Spleen (tissue), 11 donors: ENCODE measurements around the gene CCDC149. TPM values are rescaled to one million over a fixed set of nuclear protein-coding genes. Genes with fewer than 3 reads are reported as not detected.

ENCODE experiments used
- DNase-seq: peaks from one replicate; pipeline ENCODE4 v3.0.0-alpha.2; 2020
- H3K27ac ChIP-seq, 8 donors: fragments of 200-600 bp; sonication (generic) in 7 of 8; 1 replicate in 4 of 8; 2 replicates in 4 of 8; pipeline versions ENCODE4 v1.5.0 to v1.8.0; 2016 to 2021; ENCODE audit warnings: inconsistent platforms in 4 of 8, mild to moderate bottlenecking in 4 of 8, moderate library complexity in 1 of 8
- H3K27me3 ChIP-seq, 7 donors: fragments of 200-600 bp; sonication (generic) in 6 of 7; replicated peaks in 1 of 7; 1 replicate in 4 of 7; 2 replicates in 3 of 7; pipeline versions ENCODE4 v1.5.0 to v1.8.0; 2016 to 2021; ENCODE audit warnings: inconsistent platforms in 3 of 7, mild to moderate bottlenecking in 1 of 7
- H3K36me3 ChIP-seq, 6 donors: fragments of 200-600 bp; sonication (generic) in 5 of 6; 1 replicate in 4 of 6; 2 replicates in 2 of 6; pipeline versions ENCODE4 v1.5.0 to v1.8.0; 2016 to 2021; ENCODE audit warnings: inconsistent platforms in 2 of 6
- H3K4me1 ChIP-seq, 6 donors: fragments of 200-600 bp; sonication (generic) in 5 of 6; 1 replicate in 3 of 6; 2 replicates in 3 of 6; pipeline versions ENCODE4 v1.5.0 to v1.8.0; 2016 to 2021; ENCODE audit warnings: inconsistent platforms in 3 of 6
- H3K4me3 ChIP-seq, 8 donors: fragments of 200-600 bp; sonication (generic) in 7 of 8; 1 replicate in 4 of 8; 2 replicates in 4 of 8; pipeline versions ENCODE4 v1.5.0 to v1.8.0; 2016 to 2021; ENCODE audit warnings: inconsistent platforms in 4 of 8, mild to moderate bottlenecking in 4 of 8, moderate library complexity in 2 of 8
- H3K9me3 ChIP-seq, 8 donors: fragments of 200-600 bp; sonication (generic) in 7 of 8; 1 replicate in 4 of 8; 2 replicates in 4 of 8; pipeline versions ENCODE4 v1.5.0 to v1.8.0; 2016 to 2021; ENCODE audit warnings: inconsistent platforms in 4 of 8
- POLR2A ChIP-seq, 3 donors: fragments of 450-650 bp; IDR thresholded peaks; one replicate each; pipeline ENCODE4 v1.5.1; 2017; ENCODE audit warnings: antibody characterized with exemption in 3 of 3, mild to moderate bottlenecking in 1 of 3
- POLR2AphosphoS5 ChIP-seq, 3 donors: sonication (generic); formaldehyde crosslinking; IDR thresholded peaks; one replicate each; pipeline ENCODE4 v1.5.1; 2017; ENCODE audit warnings: antibody characterized with exemption in 3 of 3
- WGBS, 5 donors: extraction: QIAGEN DNeasy Blood & Tissue Kit in 3 of 5; methylation state at CpG; one replicate each; pipeline versions ENCODE4 v1.1.5 to v1.1.7; 2013 to 2018; 5-methylcytosine and 5-hydroxymethylcytosine counted together
- intact Hi-C: fragments of 100-400 bp; cut with DNase I; formaldehyde crosslinking; loops from one replicate; pipeline ENCODE4 v1.15.0; 2023; ENCODE audit warnings: low total_unique reads
- polyA plus RNA-seq, 3 donors: library from polyadenylated mRNA; stranded (reverse); fragments of 200-250 nt; gene quantifications; one replicate each; pipeline ENCODE4 v1.2.1, GENCODE V29; 2013
- total RNA-seq, 7 donors: library from RNA; depleted of rRNA in 3 of 7; stranded (reverse); fragments of >200 nt in 3 of 7; fragmentation: NEBNext Ultra II Directional in 4 of 7; extraction: Animal tissue kit (Norgen Biotek cat#: 25700) in 4 of 7; gene quantifications; one replicate each; pipeline versions ENCODE4 v1.1.0 to v1.2.1, GENCODE V29; 2016 to 2021
- TF ChIP-seq, protein P1 (sequence below), 11 experiments: fragments of 200-600 bp in 7 of 11; fragments of 450-650 bp in 4 of 11; sonication (generic) in 4 of 11; IDR thresholded peaks in 8 of 11; conservative IDR thresholded peaks in 3 of 11; 1 replicate in 7 of 11; 2 replicates in 4 of 11; pipeline versions ENCODE4 v1.4.0 to v1.8.0; 2016 to 2021; ENCODE audit warnings: antibody characterized with exemption in 11 of 11, inconsistent platforms in 4 of 11, mild to moderate bottlenecking in 1 of 11
- donor health status: healthy with polysubstance abuse.
- donor health status: DM: no; HTN: no; CAD: no; lungs with moderate emphysema.
- donor health status: DM: no; HTN: no; CAD: no.
- donor health status: Bipolar disorder and iron deficiency.
- donor health status: healthy.
- donor health status: DM: no; HTN: no; CAD: no.
- donor health status: DM: yes; HTN: yes; CAD: no.

Gene CCDC149
- total and polyA plus RNA-seq, 10 donors: 1.9 to 16.0 (median 9.8) TPM

DNA sequence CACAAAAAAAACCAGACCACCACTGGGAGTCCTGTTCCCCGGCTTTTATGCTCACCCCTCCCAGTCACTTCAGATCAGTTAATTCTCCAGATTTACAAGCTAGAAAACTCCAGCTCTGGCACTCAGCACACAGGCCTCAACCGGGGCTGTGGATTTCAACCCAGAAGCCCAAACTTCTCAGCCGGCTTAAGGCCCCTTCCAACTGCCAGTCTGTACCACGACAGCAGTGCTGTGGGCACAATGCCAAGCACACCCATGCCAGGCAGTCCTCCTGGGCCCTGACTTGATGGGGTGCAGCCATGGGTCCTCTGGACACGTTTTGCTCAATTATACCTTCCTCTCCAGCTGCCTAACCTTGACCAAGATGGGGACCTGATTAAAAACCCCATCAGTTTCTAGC is 105.2 kb downstream of the CCDC149 start:
- 71 to 87% (median 79%) methylated on average over 4 to 5 of the region's 5 CpGs for WGBS, 5 donors
- peaks cover 0 to 15% (median 6%) of the 10 kb centered on the region in 6 donors for H3K36me3 ChIP-seq

DNA sequence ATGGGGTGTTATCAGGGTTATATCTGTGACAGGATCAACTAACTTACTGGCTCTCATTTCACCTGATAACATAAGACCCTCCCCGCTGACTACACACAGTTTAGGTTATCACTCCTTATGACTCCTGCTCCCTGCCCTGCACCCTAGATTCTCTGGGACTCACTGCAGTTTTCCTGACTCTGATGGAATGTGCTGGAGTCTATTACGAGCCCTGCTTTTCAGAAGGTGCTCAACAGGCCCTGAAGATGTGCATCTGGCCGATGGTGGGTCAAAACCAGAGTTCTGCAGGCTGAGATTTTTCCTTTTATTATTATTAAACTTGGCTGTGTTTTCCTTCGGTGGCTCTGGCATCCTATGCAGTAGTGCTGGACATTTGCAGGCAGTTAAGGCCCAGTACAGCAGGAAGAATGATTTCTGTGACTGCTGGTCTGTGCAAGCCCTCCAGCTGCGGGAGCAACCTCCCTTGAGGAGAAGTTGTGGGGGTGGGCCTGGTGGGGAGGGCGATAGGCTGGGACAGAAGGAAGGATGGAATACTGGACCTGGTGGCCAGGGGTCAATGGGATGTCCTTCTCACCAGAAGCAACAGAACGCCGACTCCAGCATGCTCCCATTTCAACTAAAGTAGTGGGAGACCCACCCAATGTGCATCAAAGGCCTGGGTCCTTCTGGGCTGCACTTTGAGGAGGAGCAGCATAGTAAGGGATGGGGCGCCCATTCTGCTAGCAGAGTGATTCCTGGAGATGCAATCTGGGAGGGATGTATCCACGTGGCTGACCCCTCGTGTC is 106.4 kb downstream of the CCDC149 start:
- DNase-seq: no peak
- TF ChIP-seq, protein P1, sequence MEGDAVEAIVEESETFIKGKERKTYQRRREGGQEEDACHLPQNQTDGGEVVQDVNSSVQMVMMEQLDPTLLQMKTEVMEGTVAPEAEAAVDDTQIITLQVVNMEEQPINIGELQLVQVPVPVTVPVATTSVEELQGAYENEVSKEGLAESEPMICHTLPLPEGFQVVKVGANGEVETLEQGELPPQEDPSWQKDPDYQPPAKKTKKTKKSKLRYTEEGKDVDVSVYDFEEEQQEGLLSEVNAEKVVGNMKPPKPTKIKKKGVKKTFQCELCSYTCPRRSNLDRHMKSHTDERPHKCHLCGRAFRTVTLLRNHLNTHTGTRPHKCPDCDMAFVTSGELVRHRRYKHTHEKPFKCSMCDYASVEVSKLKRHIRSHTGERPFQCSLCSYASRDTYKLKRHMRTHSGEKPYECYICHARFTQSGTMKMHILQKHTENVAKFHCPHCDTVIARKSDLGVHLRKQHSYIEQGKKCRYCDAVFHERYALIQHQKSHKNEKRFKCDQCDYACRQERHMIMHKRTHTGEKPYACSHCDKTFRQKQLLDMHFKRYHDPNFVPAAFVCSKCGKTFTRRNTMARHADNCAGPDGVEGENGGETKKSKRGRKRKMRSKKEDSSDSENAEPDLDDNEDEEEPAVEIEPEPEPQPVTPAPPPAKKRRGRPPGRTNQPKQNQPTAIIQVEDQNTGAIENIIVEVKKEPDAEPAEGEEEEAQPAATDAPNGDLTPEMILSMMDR (IDR thresholded peaks at IDR 0.05 in 8 of 11, conservative IDR thresholded peaks at IDR 0.05 in 3 of 11): no peak
- TF ChIP-seq POLR2AphosphoS5 (IDR thresholded peaks at IDR 0.05): no peak
- no peak for TF ChIP-seq POLR2A (IDR thresholded peaks at IDR 0.05)

More for the DNA sequence above, 105.2 kb downstream of the CCDC149 start:
- H3K4me1 ChIP-seq: no peaks in the 10 kb centered on the region
- H3K4me3 ChIP-seq: no peak overlapping the region
- TF ChIP-seq POLR2A (IDR thresholded peaks at IDR 0.05): no peak
- TF ChIP-seq, protein P1 (IDR thresholded peaks at IDR 0.05 in 8 of 11, conservative IDR thresholded peaks at IDR 0.05 in 3 of 11): no peak
- no peak for TF ChIP-seq POLR2AphosphoS5 (IDR thresholded peaks at IDR 0.05)
- H3K27me3 ChIP-seq: peaks cover 0 to 2% (median 0%) of the 10 kb centered on the region in 7 donors
- H3K27ac ChIP-seq: no peak overlapping the region
- no peak for DNase-seq
- intact Hi-C loops: no loop called here
- H3K9me3 ChIP-seq: no peaks in the 10 kb centered on the region

DNA sequence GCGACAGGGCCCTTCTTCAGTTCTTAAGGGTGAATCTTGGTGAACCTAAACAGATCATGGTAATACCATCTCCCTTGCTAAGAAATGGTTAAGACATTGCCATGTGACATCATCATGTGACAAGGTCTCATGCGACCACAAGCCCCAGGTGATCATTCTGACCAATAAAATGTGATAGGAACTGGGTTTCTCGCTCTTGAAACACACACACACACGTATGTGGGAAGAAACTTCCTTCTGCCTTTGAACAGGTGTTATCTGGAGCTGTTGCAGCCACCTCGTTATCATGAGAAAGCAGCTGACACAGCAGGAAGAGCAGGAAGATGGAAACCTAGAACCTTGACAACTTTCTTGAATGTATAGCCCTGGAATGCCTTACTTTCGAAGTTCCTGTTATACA is 107.3 kb downstream of the CCDC149 start:
- Histone ChIP-seq H3K4me1 (peaks cover 0 to 7% (median 0%) of the 10 kb centered on the region in 6 donors), H3K4me3 (no peak overlapping the region), H3K36me3 (peaks cover 0 to 15% (median 6%) of the 10 kb centered on the region in 6 donors), H3K27ac (no peak overlapping the region), H3K9me3 (no peaks in the 10 kb centered on the region), H3K27me3 (peaks cover 0 to 22% (median 3%) of the 10 kb centered on the region in 7 donors)
- 38 to 54% (median 41%) methylated on average over 6 of the region's 6 CpGs for WGBS, 5 donors
- intact Hi-C loops: no loop called here
- no peak for DNase-seq
- TF ChIP-seq, protein P1 (IDR thresholded peaks at IDR 0.05 in 8 of 11, conservative IDR thresholded peaks at IDR 0.05 in 3 of 11): no peak
- TF ChIP-seq POLR2AphosphoS5 (IDR thresholded peaks at IDR 0.05): no peak
- no peak for TF ChIP-seq POLR2A (IDR thresholded peaks at IDR 0.05)

More for the DNA sequence above, 106.4 kb downstream of the CCDC149 start:
- peaks cover 0 to 14% (median 3%) of the 10 kb centered on the region in 7 donors for H3K27me3 ChIP-seq
- H3K4me1 ChIP-seq: no peaks in the 10 kb centered on the region
- no peaks in the 10 kb centered on the region for H3K9me3 ChIP-seq
- intact Hi-C loops: no loop called here
- WGBS, 5 donors: 82 to 93% (median 87%) methylated on average over 11 of the region's 11 CpGs
- H3K27ac ChIP-seq: no peak overlapping the region
- H3K4me3 ChIP-seq: no peak overlapping the region
- peaks cover 0 to 15% (median 6%) of the 10 kb centered on the region in 6 donors for H3K36me3 ChIP-seq

DNA sequence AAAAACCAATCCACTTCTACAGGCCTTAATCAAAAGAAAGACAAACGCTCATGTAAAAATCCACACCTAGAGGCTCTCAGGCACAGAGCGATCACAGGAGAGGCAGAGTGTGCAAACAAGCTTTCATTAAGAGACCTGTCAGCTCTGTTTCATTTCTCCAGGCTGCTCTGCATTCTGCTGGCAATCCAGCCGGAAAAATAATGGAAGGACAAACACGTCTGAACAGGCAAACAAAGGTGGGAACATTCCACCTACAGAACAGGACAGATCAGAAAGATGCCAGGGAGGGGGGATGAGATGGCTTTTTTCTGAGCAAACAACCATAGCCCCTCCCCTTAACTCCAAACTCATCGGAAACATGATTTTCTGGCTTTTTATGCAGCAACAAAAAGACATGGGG is 107.8 kb downstream of the CCDC149 start:
- no peak for DNase-seq
- no peak overlapping the region for H3K4me3 ChIP-seq
- peaks cover 0 to 15% (median 6%) of the 10 kb centered on the region in 6 donors for H3K36me3 ChIP-seq
- no peak for TF ChIP-seq POLR2A (IDR thresholded peaks at IDR 0.05)
- no peak for TF ChIP-seq POLR2AphosphoS5 (IDR thresholded peaks at IDR 0.05)
- TF ChIP-seq, protein P1 (IDR thresholded peaks at IDR 0.05 in 8 of 11, conservative IDR thresholded peaks at IDR 0.05 in 3 of 11): no peak
- 79 to 97% (median 91%) methylated on average over 5 of the region's 5 CpGs for WGBS, 5 donors
- H3K4me1 ChIP-seq: peaks cover 0 to 12% (median 0%) of the 10 kb centered on the region in 6 donors
- peaks cover 0 to 27% (median 7%) of the 10 kb centered on the region in 7 donors for H3K27me3 ChIP-seq
- H3K27ac ChIP-seq: no peak overlapping the region
- intact Hi-C loops: no loop called here
- H3K9me3 ChIP-seq: no peaks in the 10 kb centered on the region
